GM13976 (cell line): ENCODE measurements around the gene PIK3R2.

Source experiments
- DNase-seq: peaks from one replicate; pipeline ENCODE4 v3.0.0; 2012; ENCODE audit warnings: low spot score
- in situ Hi-C: fragments of 300-500 bp; cut with MboI; formaldehyde crosslinking; loops from one replicate; pipeline ENCODE4 v1.12.0; 2022; ENCODE audit warnings: low sequenced_read_pairs, mixed read lengths, inconsistent platforms; ENCODE audit not compliant: unreplicated experiment
- TF ChIP-seq, protein P1 (sequence below): IDR thresholded peaks from 2 replicates; pipeline ENCODE4 v1.5.1; 2012; ENCODE audit warnings: borderline replicate concordance, mild to moderate bottlenecking; ENCODE audit not compliant: insufficient read depth; ENCODE audit errors: extremely low read depth, missing control alignments, control extremely low read depth

PIK3R2 gene

DNA sequence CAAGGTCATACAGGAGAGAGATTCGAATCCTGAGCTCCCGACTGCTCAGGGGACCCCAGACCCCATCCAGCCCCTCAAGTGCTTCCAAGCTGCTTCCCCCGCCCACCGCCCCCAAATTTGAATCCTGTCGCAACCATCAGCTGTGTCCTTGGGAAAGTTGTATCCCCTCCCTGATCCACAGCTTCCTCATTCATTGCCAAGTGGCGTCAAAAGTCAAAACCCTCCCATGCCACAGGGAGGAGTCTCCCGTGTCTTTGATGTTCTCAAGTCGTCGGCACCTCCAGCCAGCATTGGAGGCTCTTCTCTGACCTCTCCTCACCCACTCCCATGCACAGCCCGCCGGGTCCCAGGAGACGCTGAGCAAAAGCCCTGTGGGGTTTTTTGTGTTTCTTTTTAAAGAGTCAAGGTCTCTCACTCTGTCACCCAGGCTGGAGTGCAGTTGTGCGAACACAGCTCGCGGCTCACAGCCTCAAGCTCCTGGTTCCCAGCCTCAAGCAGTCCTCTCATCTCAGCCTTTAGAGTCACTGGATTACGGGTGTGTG is 17.8 kb downstream of the PIK3R2 start:
- in situ Hi-C loops, result no loop called here
- TF ChIP-seq, protein P1, sequence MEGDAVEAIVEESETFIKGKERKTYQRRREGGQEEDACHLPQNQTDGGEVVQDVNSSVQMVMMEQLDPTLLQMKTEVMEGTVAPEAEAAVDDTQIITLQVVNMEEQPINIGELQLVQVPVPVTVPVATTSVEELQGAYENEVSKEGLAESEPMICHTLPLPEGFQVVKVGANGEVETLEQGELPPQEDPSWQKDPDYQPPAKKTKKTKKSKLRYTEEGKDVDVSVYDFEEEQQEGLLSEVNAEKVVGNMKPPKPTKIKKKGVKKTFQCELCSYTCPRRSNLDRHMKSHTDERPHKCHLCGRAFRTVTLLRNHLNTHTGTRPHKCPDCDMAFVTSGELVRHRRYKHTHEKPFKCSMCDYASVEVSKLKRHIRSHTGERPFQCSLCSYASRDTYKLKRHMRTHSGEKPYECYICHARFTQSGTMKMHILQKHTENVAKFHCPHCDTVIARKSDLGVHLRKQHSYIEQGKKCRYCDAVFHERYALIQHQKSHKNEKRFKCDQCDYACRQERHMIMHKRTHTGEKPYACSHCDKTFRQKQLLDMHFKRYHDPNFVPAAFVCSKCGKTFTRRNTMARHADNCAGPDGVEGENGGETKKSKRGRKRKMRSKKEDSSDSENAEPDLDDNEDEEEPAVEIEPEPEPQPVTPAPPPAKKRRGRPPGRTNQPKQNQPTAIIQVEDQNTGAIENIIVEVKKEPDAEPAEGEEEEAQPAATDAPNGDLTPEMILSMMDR, result no peak
- DNase-seq, result peak; percentile 85

DNA sequence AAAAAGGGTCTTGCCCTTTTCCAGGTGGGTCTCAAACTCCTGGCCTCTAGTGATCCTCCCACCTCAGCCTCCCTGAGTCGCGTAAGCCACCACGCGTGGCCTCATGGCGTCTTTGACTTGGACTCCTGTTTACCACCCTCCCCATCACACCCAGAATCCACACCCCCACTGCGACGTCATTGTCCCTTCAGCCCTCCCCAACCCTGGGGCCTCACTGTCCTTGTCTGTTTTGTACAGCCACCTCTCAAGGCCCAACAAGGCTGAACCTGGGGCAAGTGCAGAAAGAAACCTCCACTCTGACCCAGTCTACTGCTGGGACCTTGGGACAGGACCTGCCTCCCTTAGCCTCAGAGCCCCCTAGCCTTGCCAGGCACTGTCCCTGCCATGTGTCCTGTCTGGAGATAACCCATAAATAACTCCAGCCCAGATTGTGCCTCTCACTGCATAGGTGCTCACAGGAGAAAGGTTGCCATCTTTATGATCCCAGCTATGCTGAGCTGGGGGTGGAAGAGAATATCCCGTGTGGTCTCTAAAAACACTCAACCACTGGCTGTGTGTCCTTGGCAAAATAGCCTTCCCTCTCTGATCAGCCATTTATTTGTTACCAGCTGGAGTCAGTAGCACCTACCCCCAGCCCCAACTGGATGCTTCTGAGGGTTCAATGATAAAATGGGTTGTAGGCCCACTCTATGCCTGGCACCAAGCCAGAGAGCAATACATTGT is 18.8 kb downstream of the PIK3R2 start:
- DNase-seq, result peak; percentile 65
- in situ Hi-C loops, result no loop called here
- TF ChIP-seq, protein P1, result no peak

DNA sequence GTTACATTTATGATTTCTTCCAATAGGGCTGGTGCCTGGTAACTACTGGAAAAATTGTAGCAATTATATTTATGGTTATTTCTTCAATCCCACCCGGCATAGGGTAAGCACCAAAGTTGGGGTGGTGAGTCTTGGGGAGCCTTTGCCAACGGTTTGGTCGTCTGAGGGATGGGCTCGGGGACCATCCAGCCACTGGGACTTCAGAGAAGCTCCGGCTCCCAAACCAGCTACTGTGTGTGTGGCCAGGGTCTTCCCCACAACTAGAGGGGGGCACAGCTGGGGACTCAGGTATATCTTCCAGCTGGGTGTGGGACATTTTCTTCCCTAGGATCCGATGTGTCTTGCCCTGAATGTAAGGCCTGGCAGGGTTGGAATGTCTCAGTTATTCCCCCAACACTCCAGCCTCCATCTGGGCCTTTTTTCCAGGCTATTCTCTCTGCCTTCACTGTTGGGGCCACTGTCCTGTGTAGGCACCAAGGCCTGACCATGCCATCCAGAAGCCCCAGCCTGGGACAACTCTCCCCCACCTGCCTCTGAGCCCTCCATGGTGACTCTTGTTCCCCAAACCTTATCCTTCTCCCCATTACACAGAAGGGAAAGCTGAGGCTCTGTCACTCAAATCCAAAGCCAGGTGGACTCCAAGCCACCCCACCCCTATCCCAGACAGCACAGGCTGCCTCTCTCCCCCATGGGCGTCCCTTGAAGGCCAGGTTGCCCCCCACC is 19.5 kb downstream of the PIK3R2 start:
- in situ Hi-C loops, result no loop called here
- TF ChIP-seq, protein P1, result no peak
- no peak for DNase-seq

DNA sequence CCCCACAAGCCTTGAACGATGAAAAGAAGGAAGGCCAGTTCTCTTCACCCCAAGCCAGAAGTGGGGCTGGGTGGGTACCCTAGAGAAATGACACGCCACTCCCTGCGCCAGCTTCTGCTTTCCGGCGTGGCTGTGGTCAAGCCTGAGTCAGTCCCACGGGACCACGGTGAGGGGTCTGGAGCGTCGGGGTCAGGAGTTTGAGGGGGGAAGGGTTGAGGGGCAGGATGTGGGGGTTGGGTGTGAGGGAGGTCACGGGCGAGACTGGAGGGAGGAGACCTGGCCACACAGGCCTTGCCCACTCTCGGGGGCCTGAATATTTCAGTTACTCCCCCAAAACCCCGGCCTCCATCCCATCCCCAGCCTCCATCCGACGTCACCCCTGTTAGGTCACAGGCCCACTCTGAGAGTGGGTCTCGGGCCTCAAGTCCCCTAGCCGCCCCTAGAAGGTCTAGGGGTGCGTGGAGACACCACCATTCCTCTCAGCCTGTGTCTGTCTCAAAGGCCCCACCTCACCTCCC is 20.1 kb downstream of the PIK3R2 start:
- in situ Hi-C loops, result no loop called here
- no peak for DNase-seq
- TF ChIP-seq, protein P1, result no peak

DNA sequence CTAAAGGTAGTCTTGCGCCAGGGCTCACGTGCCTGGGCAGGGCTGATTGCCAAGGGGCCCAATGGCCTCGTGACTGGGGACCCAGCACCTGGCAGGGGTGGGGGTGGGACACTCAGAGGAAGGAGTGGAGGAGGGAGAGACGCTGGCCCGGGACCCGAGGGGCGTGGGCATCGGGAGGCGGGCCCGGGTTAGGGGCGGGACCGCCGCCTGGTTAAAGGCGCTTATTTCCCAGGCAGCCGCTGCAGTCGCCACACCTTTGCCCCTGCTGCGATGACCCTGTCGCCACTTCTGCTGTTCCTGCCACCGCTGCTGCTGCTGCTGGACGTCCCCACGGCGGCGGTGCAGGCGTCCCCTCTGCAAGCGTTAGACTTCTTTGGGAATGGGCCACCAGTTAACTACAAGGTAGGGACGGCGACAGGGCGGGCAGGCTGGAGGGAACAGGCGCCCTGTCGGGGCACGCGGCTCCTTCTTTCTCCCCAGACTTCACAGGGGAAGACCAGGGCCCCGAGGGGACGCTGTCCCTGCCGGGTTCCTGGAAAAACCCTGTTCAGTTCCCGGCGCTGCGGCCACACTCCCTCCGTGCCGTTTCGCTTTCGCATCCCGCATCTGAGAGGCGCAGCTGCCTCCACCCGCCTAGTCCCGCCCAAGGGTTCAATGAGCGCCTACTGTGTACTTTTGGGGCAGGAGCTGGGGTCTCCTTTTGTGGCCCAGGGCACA is 20.8 kb downstream of the PIK3R2 start, which contains the start of gene IFI30:
IFI30 (plus strand) TSS at position 242 of the 717 bp plus-strand sequence; CDS start at position 271, 29 bp downstream.
- peak; percentile 90 for DNase-seq
- TF ChIP-seq, protein P1, result no peak
- in situ Hi-C loops, result no loop called here

DNA sequence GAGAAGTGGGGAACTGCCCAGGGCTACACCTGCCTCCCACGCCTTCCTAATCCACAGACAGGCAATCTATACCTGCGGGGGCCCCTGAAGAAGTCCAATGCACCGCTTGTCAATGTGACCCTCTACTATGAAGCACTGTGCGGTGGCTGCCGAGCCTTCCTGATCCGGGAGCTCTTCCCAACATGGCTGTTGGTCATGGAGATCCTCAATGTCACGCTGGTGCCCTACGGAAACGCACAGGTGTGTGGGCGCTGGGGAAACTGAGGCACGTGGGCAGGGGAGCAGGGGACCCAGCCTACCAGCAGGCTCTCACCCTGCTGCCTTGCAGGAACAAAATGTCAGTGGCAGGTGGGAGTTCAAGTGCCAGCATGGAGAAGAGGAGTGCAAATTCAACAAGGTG is 22.0 kb downstream of the PIK3R2 start:
- in situ Hi-C loops, result no loop called here
- no peak for DNase-seq
- TF ChIP-seq, protein P1, result no peak
